Nephron (organoid): ENCODE data around the gene OBSCN.

Experiments used
- H3K27ac Mint-ChIP-seq, 3 experiments: 2 replicates each; pipeline ENCODE4 v1.8.0; 2020; ENCODE audit warnings: mixed read lengths in 3 of 3, mild to moderate bottlenecking in 2 of 3, moderate library complexity in 1 of 3
- H3K27me3 Mint-ChIP-seq: 2 replicates; pipeline ENCODE4 v1.8.0; 2021; ENCODE audit warnings: low read depth, mild to moderate bottlenecking, moderate library complexity, mixed read lengths
- H3K36me3 Mint-ChIP-seq: 2 replicates; pipeline ENCODE4 v1.8.0; 2020; ENCODE audit warnings: low read depth, mixed read lengths
- H3K4me1 Mint-ChIP-seq: 2 replicates; pipeline ENCODE4 v1.8.0; 2020; ENCODE audit warnings: mixed read lengths
- H3K4me3 Mint-ChIP-seq, 3 experiments: 2 replicates each; pipeline ENCODE4 v1.8.0; 2020; ENCODE audit warnings: mild to moderate bottlenecking in 3 of 3, mixed read lengths in 3 of 3, moderate library complexity in 2 of 3
- H3K9me3 Mint-ChIP-seq: 2 replicates; pipeline ENCODE4 v1.8.0; 2020; ENCODE audit warnings: mixed read lengths
- TF ChIP-seq, protein P1 (sequence below), 3 experiments: fragments of 200-600 bp; sonication (generic); IDR thresholded peaks; one replicate each; pipeline ENCODE4 v1.5.0; 2021; ENCODE audit warnings: antibody characterized with exemption in 3 of 3; ENCODE audit not compliant: unreplicated experiment in 3 of 3

The OBSCN gene

DNA sequence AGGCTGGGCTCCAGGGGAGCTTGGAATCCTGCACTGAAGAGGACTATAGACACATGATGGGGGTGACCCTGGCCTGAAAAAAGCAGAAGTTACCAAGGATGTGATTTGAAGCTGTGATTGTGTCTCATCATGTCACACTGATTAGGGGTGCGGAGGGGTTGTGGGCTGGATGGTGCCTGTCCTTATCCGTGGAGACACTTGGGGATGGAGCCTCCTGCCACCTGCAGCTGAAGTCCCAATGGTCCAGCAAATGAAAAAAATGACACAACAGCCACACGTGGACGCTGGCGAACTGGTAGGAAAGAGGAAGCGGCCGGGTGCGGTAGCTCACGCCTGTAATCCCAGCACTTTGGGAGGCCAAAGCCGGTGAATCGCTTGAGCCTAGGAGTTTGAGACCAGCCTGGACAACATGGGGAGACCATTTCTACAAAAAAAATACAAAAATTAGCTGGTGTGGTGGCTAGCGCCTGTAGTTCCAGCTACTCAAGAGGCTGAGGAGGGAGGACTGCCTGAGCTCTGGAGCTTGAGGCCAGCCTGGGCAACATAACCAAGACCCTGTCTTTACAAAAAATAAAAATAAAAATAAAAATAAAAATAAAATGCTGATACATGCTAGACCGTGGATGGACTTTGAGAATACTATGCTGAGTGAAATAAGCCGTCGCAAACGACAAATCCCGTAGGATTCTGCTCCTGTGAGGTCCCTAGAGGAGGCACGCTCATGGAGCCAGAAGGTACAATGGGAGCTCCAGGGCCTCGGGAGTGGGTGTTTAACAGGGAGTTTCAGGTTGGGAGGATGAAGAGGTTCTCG lies 43.1 kb upstream of the OBSCN start:
- TF ChIP-seq, protein P1, sequence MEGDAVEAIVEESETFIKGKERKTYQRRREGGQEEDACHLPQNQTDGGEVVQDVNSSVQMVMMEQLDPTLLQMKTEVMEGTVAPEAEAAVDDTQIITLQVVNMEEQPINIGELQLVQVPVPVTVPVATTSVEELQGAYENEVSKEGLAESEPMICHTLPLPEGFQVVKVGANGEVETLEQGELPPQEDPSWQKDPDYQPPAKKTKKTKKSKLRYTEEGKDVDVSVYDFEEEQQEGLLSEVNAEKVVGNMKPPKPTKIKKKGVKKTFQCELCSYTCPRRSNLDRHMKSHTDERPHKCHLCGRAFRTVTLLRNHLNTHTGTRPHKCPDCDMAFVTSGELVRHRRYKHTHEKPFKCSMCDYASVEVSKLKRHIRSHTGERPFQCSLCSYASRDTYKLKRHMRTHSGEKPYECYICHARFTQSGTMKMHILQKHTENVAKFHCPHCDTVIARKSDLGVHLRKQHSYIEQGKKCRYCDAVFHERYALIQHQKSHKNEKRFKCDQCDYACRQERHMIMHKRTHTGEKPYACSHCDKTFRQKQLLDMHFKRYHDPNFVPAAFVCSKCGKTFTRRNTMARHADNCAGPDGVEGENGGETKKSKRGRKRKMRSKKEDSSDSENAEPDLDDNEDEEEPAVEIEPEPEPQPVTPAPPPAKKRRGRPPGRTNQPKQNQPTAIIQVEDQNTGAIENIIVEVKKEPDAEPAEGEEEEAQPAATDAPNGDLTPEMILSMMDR (IDR thresholded peaks at IDR 0.05; ENCODE audit: unreplicated experiment in 3 of 3) = no peak
- Mint-ChIP-seq H3K27ac (peak overlapping the region; percentile 93 to 97 (median 96)), H3K36me3 (no peaks in the 10 kb centered on the region), H3K9me3 (no peaks in the 10 kb centered on the region), H3K4me1 (peaks cover 20% of the 10 kb centered on the region), H3K27me3 (no peaks in the 10 kb centered on the region), H3K4me3 (peak overlapping the region; percentile 87 to 94 (median 94))

- TF ChIP-seq, protein P1 (IDR thresholded peaks at IDR 0.05; ENCODE audit: unreplicated experiment in 3 of 3) = peak; percentile 89 to 97 (median 93)
- Mint-ChIP-seq H3K36me3 (no peaks in the 10 kb centered on the region), H3K27me3 (no peaks in the 10 kb centered on the region), H3K9me3 (no peaks in the 10 kb centered on the region), H3K4me3 (peak within 1 kb of the TSS; percentile 89 to 94 (median 94)), H3K4me1 (peaks cover 20% of the 10 kb centered on the region), H3K27ac (peak within 1 kb of the TSS; percentile 93 to 97 (median 96))
Measured at GRCh38 chr1:228165372-228166169, 42.3 kb upstream of the OBSCN start, which contains the start of gene IBA57. TSS of gene IBA57 (plus strand) at chr1:228165804. CDS start at chr1:228165817, 13 bp downstream.

DNA sequence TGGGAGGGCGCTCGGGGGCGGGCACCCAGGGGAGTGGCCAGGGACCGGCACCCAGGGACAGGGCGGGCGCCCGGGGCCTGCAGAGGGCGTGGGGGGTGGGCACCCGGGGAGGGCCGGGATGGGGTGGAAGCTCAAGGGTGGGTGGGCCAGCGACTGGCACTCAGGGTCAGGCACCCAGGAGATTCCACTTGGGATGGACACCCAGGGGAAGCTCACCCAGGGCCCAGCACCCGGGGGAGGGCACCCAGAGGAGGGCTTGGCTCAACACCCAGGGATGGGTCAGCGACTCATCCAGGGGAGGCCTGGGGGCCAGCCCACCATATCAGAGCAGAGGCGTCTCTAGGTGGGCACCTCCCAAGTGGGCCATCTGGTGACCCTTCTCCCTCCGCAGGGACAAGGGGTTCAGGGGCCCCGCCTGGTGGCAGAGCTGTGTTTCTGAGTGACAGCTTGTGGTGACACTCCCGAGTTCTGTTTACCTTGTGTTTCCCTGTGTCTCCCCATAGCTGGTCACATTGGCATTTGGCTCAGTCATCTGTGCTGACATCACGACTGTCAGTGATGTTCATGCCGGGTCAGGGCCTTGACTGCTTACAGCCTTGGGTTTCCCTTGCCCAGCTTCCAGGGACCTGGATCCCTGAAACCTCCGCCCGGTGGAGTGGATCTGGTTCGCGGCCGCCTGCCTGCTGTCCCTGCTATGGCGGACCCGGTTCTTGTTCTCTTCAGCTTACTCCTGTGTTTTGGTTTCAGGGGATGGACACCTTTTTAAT lies 41.5 kb upstream of the OBSCN start:
- Mint-ChIP-seq H3K4me1 (peaks cover 20% of the 10 kb centered on the region), H3K27me3 (no peaks in the 10 kb centered on the region), H3K4me3 (peak overlapping the region; percentile 89), H3K9me3 (no peaks in the 10 kb centered on the region), H3K27ac (peak overlapping the region; percentile 93 to 97 (median 96)), H3K36me3 (no peaks in the 10 kb centered on the region)
- TF ChIP-seq, protein P1 (IDR thresholded peaks at IDR 0.05; ENCODE audit: unreplicated experiment in 3 of 3) = peak in 2 of 3 experiments; percentile 12 to 14

GRCh38 chr1:228168563-228169270 lies 39.1 kb upstream of the OBSCN start:
- peaks cover 10% of the 10 kb centered on the region for H3K4me1 Mint-ChIP-seq
- H3K36me3 Mint-ChIP-seq = no peaks in the 10 kb centered on the region
- TF ChIP-seq, protein P1 (IDR thresholded peaks at IDR 0.05; ENCODE audit: unreplicated experiment in 3 of 3) = no peak
- no peak overlapping the region for H3K27ac Mint-ChIP-seq
- no peaks in the 10 kb centered on the region for H3K27me3 Mint-ChIP-seq
- H3K9me3 Mint-ChIP-seq = no peaks in the 10 kb centered on the region
- peak overlapping the region; percentile 54 to 79 (median 77) for H3K4me3 Mint-ChIP-seq

GRCh38 chr1:228169345-228169744 lies 38.5 kb upstream of the OBSCN start:
- Mint-ChIP-seq H3K4me3 (peak overlapping the region; percentile 4 to 77 (median 77)), H3K36me3 (no peaks in the 10 kb centered on the region), H3K9me3 (no peaks in the 10 kb centered on the region), H3K27ac (peak overlapping the region in 1 of 3 experiments; percentile 7), H3K4me1 (peaks cover 10% of the 10 kb centered on the region), H3K27me3 (no peaks in the 10 kb centered on the region)
- TF ChIP-seq, protein P1 (IDR thresholded peaks at IDR 0.05; ENCODE audit: unreplicated experiment in 3 of 3) = no peak
